Activated effector memory CD4-positive, alpha-beta T cell treated with anti-CD3 and anti-CD28 coated beads, Interleukin-2, amount 50 U/mL, for 16 hours (primary cell): Measurements from ENCODE around the gene TPCN1.
"Not testable (repeated sequence)": the region's sequence is repeated elsewhere in the genome, so short reads cannot be mapped to it uniquely, and the experiment has no call there.

ENCODE experiments used
- DNase-seq: peaks from one replicate; pipeline ENCODE4 v3.0.0-alpha.2; 2020

TPCN1 gene

DNA sequence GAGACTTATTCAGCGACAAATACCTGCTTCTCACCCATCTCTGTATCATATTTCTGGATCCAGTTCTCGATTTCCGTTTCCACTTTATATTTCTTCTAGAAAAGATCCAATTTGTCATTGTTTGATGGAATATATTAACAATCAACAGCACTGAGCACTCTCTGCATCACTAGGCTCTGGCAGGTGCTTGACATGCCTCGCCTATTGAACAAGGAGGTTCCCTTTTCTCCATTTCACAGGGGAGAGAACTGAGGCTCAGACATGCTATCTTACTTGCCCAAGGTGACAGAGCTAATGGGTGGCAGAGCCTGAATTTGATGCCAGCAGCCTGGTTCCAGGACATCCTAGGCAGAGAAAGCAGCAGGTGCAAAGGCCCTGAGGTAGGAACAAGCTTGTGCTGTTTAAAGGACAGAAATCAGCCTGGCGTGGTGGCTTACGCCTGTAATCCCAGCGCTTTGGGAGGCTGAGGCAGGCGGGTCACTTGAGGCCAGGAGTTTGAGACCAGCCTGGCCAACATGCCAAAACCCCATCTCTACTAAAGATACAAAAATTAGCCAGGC is 23.7 kb upstream of the TPCN1 start:
- DNase-seq = no peak

DNA sequence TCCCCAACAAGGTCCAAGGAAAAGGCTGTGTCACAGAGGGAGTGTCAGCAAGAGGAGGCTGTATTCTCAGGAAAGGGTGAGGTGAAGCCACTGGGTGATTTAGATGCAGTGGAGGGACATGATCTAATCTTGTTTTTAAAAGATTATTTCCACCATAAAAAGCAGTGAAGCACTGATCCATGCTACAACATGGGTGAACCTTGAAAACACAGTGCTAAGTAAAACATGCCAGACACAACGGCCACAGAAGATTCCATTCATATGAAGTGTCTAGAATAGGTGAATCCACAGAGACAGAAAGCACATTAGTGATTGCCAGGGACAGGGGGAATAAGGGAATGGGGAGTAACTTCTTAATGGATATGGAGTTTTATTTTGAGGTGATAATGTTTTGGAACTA is 23.0 kb upstream of the TPCN1 start:
- DNase-seq = no peak

DNA sequence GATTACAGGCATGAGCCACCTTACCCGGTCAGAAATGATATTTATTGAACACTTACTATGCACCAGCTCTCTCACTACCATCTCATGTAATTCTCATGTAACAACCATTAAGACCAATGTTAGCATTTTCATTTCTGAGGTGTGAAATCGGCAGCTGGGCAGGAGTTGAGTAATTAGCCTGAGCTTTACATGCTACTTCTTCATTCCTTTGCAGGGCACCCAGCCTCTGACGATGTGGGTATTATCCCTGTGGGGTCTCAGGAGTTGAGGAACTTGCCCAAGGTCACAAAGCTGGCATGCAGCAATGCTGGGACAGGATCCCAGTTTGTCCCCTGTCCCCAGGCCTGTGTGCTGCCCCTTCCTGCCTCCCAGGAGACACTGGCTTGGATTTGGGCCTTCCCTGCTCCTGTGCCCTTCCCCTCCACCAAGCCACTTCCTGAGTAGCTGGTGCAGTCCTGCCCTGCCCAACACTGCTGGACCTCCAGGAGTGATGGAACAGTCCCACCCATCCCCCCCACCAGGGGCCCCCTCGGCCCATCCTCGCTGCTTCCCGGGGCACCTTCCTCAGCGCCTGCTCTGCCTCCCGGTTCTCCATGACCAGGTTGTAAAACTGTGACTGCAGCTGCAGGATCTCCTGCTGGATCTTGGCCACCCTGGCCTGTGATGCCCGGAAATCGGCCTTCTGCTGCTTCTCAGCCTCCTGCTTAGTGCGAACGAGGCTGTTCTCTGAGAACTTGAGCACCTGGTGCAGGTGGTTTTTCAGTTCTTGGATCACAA is 21.1 kb upstream of the TPCN1 start:
- DNase-seq = no peak

DNA sequence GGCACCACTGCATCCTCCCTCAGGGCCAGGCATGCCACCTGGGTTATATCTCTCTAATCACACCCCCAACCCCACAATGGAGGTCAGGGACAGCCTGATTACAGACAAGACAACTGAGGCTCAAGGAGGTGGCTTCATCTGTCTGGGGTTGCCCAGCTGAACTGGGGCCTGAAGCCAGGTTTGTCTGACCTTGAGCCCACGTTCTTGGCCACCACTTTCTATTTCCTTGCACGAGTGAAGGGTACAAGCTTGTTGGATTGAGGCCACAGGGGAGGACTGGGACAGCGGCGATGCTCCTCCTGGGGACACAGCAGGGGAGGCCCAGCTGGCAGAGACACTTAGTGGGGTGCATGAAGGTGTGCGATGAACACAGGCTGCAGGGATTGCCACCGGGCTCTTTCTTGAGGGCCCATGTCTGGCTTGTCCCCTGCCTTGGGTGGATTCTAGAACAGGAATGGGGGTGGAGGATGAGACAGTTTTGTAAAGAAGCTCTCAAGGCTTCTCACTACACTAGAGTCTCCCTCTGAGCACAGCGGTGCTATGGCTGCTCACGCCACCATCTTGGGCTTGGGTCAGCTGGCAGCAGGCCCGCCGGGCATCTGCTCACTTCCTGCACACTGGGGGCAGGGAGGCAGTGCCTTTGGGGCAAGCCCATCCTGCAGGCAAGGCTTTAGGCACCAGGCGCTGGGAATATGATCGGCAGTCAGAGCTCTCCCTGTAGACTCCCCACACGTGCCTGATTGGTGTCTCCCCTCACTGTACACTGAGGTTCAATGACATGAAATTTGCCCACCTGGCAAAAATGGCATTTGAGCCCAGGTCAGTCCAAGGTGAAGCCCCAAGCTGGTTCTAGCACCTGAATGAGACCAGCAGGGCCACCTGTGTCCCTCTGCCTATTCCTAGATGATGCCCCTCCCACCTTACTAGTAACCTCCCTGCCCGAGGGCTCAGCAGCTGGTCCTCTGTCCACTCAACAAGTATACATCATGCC is 19.8 kb upstream of the TPCN1 start:
- no peak for DNase-seq

DNA sequence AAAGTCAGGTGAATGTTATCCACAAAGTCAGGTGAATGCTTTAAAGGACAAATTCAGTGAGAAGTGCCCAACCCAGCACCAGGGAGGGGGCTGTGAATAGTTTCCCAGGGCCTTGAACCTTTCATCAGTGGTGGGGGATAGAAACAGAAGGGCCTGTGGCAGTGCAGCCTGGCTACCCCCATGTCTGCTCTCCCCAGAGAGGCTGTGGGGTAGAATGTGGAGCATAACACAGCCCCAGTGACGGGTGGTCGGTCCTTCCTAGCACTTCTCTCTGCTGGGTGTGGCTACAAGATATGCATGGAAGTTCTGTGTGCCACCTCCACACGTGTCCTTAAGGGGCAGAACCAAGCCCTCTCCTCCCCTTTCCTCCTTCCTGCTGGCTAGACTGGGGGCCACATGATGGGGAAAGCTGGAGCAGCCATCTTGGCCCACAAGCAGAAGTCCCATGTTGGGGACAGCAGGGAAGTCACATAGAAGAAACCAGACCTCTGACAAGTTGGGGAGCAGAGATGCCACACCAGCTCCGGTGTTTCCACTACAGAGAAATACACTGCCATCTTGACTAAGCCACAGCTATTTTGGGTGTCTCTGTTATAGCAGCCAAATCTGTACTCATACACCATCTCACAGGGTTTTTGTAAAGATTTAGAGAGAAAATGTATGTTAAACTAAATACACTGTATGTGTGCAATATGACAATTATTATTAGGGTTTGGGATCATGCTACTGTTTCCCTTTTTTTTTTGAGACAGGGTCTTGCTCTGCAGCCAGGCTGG is 18.8 kb upstream of the TPCN1 start:
- DNase-seq = no peak

DNA sequence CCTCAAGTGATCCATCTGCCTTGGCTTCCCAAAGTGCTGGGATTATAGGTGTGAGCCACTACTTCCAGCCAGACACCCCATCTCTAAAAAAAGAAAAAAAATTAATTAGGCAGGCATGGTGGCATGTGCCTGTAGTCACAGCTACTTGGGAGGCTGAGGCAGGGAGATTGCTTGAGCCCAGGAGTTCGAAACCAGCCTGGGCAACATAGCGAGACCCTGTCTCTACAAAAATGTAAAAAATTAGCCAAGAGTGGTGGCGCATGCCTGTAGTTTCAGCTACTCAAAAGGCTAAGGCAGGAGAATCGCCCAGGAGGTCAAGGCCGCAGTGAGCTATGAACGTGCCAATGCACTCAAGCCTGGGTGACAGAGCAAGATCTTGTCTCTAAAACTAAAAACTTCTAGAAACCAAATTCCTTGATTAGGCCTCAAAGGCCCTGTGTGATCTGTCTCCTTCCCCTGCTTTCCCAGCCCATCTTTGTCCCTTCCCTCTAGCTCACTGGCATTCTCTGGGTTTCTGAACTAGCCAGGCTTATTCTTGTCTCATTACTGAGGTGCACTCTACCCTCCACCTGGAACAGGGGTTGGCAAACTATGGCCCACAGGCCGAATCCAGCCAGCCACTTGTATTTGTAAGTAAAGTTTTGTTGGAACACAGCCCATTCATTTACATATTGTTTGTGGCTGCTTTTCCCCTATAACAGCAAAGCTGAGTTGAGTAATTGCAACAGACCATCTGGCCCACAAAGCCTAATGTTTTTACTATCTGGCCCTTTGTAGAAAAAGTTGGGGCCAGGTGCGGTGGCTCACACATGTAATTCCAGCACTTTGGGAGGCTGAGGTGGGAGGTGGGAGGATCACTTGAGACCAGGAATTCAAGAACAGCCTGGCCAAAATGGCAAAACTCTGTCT is 17.2 kb upstream of the TPCN1 start:
- no peak for DNase-seq

DNA sequence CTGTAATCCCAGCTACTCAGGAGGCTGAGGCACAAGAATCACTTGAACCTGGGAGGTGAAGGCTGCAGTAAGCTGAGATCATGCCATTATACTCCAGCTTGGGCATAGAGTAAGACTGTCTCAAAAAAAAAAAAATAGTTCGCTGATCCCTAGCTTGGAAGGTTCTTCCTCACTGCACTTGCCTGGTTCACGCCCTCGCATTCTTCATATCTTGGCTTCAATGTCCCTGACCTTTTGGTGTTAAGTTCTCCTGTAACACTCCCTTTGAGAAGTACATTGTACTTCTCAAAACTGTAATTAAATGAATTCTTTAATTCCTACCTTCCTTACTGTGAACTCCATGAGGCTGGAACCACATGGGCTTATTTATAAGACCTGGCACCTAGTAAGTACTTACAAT is 16.5 kb upstream of the TPCN1 start:
- no peak for DNase-seq

DNA sequence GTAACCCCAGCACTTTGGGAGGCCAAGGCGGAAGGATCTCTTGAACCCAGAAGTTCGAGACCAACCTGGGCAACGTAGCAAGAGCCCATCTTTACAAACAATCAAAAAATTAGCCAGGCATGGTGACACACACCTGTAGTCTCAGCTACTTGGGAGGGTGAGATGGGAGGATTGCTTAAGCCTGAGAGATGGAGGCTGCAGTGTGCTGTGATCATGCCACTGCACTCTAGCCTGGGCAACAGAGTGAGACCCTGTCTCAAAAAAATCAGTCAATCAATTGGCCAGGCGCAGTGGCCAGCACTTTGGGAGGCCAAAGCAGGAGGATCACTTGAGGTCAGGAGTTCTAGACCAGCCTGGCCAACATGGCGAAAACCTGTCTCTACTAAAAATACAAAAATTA is 14.5 kb upstream of the TPCN1 start:
- DNase-seq = not testable (repeated sequence)

DNA sequence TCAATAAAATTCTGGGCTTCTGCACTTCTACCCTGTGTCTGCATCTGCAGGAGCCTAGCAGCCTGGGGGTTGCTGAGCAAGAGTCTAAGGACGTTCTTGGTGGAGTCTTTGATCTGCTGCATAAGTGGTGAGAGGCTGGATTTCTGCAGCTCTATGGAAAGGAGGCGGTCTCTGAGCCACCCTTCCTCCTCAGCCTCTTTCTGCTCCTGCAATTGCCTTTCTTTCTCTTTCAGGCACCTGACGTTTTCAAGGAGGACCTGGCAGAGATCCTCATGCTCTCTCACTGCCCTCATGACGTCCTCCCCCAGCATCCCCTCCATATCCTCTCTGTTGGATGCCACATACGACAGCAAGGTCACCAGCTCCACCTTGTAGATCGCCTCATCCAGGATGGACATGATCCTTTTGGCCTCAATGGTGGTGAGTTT is 13.6 kb upstream of the TPCN1 start:
- DNase-seq = no peak

DNA sequence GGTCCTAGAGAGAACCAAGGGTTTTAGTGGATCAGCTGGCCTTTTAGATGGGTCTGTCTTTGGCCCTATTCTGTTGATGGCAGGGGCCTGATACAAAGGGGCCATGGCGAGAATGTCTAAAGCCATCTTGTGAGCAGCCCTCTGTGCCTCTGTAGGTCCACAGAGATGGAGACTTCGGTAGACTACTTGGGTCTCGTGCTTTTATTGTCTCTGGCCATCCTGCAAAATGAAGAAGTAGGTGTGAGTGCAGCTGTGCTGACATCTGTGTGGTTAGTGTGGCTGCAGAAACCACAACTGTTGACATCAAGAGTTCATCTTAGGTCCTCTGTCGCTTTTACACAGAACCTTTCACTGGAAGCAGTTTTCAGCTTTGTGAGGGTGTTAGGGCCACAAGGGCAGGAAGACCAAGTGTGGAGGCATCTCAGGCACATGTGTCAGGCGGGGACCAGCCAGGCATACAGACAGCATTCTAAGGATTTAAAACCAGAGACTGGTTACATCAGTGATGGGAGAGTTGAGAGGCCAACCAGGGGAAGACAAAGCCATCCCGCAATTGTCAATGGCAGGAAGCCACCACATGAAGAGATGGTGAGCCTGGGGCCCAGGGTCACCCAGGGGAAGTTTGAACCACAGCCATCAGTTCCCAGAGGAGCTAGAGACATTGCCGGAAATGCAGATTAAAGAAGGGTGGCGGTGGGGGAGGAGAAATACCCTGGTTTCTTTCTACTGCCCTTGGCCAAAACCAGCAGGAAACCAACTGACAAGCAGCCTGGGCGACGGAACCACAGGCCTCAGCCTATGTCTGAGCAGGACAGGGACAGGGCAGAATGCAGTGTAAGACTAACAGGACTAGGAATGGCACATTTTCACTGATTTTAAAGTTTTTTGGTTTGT is 13.0 kb upstream of the TPCN1 start:
- DNase-seq = peak; percentile 73

DNA sequence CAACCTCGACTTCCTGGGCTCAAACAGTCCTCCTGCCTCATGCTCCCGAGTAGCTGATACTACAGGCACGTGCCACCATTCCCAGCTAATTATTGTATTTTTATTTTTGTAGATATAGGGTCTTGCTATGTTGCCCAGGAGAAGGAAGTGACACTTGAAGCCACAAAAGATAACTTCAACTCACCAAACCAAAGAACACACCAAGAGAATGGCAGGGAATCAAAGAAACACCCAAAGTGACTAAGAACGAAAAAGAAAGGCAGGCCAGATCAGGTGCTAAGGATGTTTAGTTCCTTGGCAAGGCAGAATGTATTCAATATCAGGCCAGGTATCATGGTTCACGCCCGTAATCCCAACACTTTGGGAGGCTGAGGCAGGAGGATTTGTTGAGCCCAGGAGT is 10.1 kb upstream of the TPCN1 start:
- DNase-seq = no peak

DNA sequence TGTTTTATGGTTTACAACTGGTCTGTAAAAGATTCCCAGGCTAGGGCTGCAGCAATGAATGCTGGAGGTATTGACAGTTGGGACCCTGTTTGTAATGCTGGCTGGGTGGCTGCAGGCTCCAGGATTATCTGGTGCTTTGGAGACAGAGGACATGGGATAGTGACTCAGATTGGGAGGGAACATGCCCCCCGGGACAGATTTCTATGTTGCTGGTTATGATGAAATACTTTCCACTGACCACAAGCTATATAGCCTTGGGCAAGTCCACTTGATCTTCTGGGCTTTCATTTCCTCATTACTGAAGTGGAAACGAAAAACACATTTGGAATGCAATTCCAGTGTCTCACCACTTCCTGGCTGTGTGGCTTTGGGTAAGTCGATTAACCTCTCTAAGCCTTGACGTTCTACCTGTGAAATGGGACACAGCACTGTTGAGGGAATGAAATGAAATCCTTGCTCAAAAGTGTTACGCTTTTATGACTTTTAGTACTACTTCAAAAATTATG is 6.3 kb upstream of the TPCN1 start:
- no peak for DNase-seq

DNA sequence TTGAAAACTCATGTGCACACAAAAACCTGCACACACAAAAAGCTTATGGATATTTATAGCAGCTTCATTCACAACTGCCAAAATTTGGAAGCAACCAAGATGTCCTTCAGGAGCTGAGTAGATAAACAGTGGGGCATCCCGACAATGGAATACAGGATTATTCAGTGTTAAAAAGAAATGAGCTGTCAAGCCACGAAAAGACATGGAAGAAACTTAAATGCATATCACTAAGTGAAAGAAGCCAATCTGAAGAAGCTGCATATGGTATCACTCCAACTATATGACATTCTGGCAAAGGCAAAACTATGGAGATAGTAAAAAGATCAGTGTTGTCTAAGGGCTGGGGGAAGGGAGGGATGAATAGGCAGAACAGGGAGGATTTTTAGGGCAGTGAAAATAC is 5.2 kb upstream of the TPCN1 start:
- DNase-seq = no peak

DNA sequence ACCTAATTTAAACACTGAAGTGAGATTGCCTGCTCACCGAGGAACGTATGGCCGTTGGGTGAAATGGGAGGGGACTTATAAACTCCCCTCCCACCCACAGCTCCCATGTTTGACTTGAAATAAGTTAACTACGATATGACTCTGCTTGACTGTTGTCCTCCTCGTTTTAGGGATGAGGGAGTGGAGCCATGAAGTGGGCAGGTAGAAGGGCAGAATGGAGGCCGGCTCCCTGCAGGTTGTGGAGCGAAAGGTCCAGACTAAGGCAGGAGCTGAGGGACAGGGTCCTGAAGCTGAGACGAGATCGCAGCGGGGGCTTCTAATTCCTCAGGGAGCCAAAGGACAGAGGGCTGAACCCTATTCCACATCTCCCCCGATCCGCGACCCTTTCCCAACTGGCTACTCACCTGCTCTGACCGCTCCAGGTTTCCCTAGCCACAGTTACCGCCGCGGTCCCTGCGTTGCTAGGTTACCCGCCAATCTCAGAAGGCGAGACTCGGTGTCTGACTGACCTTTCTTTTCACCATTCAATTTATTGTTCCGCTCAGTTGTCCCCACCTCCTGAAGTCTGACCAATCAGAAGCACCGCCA is 577 bp upstream of the TPCN1 start:
- DNase-seq = no peak

DNA sequence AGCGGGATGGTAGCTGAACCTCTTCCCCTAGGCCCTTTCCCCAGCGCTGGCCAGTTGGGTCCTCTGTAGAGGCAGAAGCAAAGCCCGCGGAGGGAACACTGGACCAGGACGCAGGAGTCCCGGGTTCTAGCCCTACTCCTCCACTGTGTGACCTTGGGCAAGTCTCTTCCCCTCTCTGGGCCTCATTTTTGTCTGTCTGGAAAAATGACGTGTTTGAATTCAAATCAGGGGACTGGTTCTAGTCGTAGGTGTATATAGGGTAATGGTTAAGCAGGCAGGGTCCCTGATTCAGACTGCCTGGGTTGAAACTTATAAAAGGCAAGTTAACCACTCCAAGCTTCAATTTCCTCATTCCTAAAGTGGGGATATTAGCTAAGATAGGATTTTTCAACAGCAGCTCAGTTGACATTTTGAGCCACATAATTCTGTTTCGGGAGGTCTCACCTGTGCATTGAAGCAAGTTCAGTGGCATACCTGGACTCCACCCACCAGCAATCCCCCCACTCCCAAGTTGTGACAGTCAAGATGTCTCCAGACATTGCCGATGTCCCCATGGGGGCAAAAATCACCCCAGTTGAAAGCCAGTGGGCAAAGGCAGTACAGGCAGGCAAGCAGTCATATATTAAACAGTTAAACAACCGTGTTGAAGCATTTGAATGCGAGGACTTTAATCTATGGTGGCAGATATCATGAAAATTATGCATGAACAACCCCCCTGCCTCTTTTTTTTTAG is 899 bp downstream of the TPCN1 start:
- DNase-seq = peak; percentile 70

DNA sequence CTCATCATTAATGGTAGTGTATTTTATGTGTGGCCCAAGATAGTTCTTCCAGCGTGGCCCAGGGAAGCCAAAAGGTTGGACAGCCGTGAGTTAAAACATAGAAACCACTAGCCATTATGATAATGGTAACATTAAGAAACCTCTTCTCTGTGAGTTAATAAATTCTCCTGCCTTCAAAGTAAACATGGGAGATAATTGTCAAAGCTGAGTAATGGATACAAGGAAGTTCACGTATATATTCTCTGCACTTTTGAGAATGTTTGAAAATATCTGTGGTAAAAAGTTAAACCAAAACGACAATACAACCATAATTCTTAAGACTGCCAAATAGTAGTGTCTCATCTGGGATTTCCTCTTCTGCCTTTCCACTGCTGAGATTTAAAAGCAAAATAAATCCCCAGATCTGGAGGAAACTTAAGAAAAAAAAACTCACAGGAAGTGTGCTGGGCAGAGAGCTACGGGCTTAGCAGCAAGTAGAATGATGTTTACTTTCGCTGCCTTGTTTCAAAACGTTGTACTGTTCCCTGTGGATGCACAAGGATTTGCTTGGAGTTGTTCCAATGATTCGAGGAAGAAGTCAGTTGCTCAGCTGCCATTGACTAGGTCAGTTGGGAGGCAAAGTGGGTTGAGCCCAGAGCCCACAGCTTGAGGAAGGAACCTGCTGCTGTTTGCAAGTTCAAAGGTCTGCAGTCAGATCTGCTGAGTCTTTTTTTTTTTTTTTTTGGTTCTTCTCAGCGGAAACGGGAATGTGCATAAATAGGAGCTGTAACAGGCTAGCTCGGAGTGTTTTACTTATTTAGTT is 1.7 kb downstream of the TPCN1 start:
- peak; percentile 67 for DNase-seq

DNA sequence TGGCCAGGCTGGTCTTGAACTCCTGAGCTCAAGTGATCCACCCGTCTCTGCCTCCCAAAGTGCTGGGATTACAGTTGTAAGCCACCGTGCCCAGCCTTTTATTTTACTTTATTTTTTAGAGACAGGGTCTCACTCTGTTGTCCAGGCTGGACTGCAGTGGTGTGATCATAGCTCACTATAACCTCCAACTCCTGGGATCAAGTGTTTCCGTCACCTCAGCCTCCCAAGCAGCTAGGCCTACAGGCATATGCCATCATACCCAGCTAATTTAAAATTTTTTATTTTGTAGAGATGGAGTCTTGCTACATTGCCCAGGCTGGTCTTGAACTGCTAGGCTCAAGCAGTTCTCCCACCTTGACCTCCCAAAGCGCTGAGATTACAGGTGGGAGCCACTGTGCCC is 3.7 kb downstream of the TPCN1 start:
- no peak for DNase-seq
